AG09309 (cell line): ENCODE results near the gene RBFOX1.

Source experiments
- DNase-seq: peaks from one replicate; pipeline ENCODE4 v3.0.0-alpha.2; 2010; ENCODE audit warnings: low read depth
- H3K4me3 ChIP-seq: 2 replicates; pipeline ENCODE4 v1.5.1; 2011; ENCODE audit warnings: mild to moderate bottlenecking, low read depth, low read length, moderate library complexity; ENCODE audit not compliant: control insufficient read depth
- CTCF ChIP-seq: IDR thresholded peaks from 2 replicates; pipeline ENCODE4 v1.5.1; 2011; ENCODE audit warnings: mild to moderate bottlenecking, low read depth, low read length, inconsistent platforms; ENCODE audit not compliant: insufficient read depth, control insufficient read depth; ENCODE audit errors: missing control alignments

RBFOX1 gene

GRCh38 chr16:7399296-7399695 is 66.7 kb downstream of the RBFOX1 start:
- no peak overlapping the region for H3K4me3 ChIP-seq
- DNase-seq = no peak
- TF ChIP-seq CTCF = no peak

GRCh38 chr16:7400117-7400890 is 67.7 kb downstream of the RBFOX1 start:
- DNase-seq = no peak
- no peak for TF ChIP-seq CTCF
- H3K4me3 ChIP-seq = no peak overlapping the region

GRCh38 chr16:7404217-7404616 is 71.6 kb downstream of the RBFOX1 start:
- DNase-seq = no peak
- no peak for TF ChIP-seq CTCF
- H3K4me3 ChIP-seq = no peak overlapping the region

GRCh38 chr16:7405166-7405565 is 72.5 kb downstream of the RBFOX1 start:
- TF ChIP-seq CTCF = no peak
- H3K4me3 ChIP-seq = no peak overlapping the region
- DNase-seq = no peak

GRCh38 chr16:7408700-7409365 is 76.2 kb downstream of the RBFOX1 start:
- no peak for DNase-seq
- TF ChIP-seq CTCF = no peak
- H3K4me3 ChIP-seq = no peak overlapping the region

- no peak for TF ChIP-seq CTCF
- DNase-seq = no peak
- H3K4me3 ChIP-seq = no peak overlapping the region
Measured at GRCh38 chr16:7419441-7419840, 86.8 kb downstream of the RBFOX1 start.
